HG03175 (cell line): ENCODE results near the gene ARGLU1.

Experiments
- ATAC-seq: cut with Tn5 transposase; IDR thresholded peaks from one replicate; pipeline ENCODE4 v1.9.1; 2021; ENCODE audit warnings: mild to moderate bottlenecking, moderate library complexity; ENCODE audit not compliant: unreplicated experiment

The ARGLU1 gene

DNA sequence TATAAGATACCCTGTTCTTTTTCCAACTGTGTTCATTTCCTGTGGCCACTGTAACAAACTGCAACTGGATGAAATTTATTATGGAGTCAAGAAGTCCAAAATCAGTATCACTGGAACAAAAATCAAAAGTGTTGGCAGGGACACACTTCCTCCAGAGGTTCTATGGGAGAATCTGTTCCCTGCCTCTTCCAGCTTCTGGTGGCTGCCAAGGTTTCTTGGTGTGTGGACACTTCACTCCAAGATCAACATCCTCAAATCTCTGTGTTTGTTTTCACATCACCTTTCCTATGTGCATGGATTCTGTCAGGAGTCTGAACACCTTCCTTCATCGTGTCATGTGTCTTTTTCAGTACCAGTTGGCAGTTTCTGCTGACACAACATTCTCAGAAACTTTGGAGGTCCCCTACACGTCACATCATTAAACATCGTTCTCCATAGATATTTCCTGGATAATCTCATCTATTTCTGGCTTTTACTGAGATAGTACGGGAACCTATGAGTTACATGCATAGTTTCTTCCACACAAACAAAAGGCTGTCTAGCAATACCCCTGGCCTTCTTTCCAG lies 17.3 kb downstream of the ARGLU1 start:
- ATAC-seq: no peak

GRCh38 chr13:106548064-106548696 lies 19.8 kb downstream of the ARGLU1 start:
- no peak for ATAC-seq

DNA sequence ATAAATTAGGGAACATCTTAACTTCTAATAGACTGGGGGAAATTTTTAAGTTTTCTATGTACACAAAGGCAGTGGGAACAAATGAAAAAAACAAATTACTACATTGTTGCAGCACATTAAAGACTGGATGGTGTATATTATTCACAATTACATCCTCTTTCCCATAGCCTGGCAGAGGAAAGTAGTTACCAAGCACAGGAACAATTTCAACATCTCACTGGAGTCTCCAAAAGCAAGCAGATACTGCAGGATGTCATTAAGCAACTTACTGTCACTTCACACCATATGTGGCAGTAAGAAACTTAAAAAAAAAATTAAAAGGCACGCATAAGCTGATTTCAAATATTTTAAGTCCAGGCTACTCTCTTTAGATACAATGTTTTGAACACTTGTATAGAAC lies 26.1 kb downstream of the ARGLU1 start:
- ATAC-seq: no peak

DNA sequence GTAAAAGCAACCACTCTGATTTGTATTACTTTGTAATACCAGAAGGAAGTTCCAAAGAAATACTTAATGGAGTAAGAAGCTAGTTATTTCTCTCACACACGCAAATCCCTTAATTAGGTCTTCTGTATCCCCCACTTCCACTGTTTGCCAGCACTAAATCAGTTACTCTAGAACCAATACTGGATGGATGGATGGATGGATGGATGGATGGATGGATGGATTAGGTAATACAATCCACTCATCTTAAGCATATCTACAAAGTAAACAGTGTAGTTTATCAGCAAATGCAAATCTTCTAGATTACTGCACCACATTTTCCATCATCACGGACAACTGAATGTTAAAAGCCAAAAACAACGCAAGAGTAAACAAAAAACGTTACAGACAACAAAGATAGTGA lies 27.3 kb downstream of the ARGLU1 start:
- ATAC-seq: no peak

DNA sequence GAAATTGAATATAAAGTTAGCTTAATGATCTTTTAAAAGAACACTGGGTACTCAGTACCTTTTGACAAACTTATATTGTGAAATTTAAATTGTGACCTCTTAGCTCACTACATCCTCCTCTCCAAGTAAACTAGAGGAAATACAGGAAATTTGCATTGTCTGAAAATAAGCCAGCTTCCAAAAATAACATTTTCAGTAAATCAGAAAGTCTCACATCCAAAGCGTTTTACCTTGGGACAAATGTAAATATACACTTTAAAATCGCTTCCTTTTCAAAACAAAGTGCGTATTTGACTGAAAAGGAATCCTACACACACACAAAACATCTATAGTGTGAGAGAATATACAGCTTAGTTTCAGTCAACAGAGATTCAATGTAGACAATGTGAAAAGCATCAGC lies 30.4 kb downstream of the ARGLU1 start:
- no peak for ATAC-seq

DNA sequence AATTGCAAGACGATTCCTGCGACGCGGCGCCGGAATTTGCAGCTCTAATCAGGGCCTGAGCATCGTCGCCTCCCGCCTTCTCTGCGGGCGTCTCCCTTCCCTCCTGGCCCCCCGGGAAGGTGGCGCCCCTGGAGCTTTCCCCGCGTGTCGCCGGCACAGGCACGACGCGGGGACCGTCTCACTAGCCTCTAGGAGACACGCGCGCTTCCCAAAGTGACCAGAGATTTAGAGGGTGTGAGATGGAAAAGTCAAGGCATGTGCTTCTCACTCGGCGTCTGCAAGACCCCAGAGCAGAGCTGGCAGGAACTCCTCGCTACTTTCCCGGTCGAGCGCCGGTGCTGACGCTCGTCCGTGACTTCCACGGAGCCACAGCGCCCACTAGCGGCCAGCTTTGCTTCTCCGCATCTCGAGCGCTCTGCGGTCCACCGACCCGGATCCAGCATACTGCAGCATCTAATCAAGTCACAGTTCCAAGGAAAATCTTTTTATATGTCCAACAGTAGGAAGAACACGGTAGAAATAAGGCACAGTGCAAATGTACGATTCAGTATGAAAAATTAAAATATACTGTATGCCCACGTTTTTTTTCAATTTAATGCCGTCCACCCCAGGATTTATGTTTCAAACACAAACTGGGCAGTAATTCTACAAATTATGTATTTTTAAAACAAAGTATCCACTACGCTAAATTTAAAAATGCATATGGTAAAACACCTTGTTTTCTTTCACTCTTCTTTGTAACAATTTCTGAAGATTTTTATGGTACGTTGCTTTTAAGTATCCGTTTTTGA lies 31.5 kb downstream of the ARGLU1 start:
- peak; percentile 43 for ATAC-seq

DNA sequence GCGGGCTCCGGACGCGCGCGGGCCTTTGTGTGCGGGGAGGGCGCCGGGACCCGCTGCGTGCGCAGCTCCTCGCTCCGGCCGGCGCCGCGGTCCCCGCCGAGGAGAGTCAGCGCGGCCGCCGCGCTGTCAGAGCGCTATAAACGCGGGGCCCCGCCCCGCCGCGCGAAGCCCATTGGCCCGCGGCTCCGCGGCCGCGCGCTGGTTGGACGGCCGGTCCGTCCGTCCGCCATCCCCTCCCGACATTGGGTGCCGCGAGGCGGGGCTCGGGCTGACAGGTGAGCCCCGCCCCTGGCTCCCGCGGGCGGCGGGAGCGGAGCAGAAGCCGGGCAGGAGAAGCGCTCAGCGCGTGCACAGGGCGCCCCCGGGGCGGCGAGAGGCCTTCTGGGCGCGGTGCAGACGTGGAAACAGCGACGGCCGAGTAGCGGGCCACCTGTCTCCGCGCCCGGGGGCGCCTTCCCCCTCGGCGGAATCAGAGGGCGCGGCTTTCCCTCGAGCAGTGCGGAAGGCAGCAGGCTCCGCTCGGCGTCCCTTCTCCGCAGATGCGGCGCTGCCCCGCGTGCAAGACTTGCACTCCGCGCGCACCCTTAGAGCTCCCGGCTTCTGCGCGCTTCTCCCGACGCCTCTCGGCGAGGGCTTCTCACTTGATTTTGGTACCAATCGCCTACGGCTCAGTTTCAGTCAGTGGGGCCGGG lies 32.2 kb downstream of the ARGLU1 start, which contains the start of gene EFNB2:
Gene EFNB2 (minus strand): TSS at position 111 of the 692 bp plus-strand sequence. CDS start 698 bp downstream, outside the sequence.
- ATAC-seq: peak; percentile 95

- peak; percentile 21 for ATAC-seq
These were observed 33.0 kb downstream of the ARGLU1 start for GRCh38 chr13:106534639-106535551.

GRCh38 chr13:106533943-106534638 lies 33.8 kb downstream of the ARGLU1 start:
- ATAC-seq: no peak

DNA sequence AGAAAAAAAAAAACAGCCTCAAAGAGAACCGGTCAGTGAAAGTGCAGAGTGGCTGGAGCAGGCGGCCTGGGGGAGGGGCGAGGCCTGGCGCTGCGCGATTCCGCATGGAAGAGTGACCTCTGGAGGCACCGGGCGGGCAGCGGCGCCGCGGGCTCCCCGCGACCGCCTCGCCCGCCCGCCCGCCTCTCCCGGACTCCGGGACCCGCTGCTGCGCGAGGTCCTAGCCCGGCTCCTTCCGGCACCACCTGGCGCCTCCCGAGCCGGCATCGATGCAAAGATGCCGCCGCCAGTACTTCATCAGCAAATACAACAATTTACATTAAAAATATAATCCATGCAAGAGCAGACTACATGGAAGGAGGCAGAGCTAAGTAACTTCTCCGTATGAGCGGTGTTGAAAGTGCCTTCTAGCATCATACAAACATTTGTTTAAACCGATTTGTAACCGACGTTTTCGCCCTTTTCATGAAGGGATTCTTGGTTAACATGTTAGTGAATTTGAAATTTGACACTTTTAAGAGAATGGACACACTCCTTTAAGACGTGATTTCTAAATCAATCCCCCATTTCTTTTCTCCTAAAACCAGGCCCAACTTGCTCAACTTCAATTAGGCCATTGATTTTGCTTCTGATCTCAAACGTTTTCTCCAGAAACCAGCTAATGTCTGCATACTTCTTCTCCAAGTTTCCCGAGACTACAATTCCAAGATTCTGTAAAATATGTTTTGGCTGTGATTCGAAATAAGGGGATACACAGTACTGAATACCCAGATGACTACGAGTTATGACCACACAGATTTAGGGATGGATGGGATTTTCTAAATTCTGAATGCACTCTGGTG lies 34.6 kb downstream of the ARGLU1 start:
- no peak for ATAC-seq

DNA sequence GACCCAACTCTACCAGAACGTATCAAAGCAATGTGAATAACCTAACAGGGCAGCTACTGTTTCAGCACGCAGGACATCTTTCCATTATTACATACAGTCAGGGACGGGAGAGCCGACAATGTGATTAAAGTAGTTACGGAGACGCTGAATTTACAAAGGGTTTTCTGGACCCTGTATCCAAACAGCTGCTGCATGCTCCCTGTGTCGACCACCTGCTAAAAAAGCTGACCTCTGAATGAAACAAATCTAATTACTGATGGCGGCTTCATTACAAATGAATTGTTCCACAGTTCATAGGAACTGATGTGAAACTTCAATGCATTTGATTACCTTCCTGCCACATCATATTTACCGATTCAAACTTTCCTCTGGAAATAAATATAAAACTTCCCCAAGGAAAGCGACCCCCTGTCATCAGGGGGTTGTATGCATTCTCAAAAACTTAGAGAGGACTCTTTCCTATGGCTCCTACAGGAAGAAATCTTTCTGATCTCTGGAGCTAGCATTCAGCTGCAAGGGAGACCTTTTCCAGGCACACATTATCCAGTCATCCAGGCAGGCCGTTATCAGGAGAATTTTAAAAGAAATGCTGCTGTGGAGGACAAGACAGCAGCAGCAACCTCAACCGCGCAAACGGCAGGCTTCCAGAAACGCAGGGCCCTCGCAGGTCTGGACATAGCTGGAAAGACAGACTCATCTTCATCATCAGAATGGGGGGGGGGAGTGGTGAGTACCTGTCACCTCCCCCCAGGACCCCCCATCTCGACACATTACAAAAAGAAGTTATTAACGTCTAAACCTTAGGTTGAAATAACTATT lies 35.6 kb downstream of the ARGLU1 start:
- ATAC-seq: no peak

DNA sequence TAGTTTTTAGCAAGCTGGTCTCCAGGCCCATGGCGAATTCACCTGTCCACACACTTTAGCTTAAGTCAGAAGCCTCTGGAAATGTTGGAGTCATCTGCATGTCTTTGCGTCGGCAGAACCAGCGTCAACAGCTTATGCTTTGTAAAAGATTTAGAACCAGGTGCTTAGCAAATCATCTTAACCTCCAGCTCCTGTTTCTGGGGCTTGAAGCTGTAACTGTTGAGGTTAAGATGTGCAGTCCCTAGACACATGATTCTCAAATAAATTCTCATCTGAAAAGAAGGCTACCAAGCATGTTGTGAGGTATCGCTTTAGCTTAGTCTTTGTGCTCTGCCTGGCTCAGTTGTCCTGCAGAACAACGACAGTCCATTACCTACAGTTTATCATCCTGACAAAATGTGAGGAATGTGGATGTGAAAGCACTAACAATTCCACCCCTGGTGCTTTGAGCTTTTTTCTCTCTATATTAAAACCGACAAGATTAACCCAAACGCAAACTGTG lies 36.9 kb downstream of the ARGLU1 start:
- ATAC-seq: no peak

DNA sequence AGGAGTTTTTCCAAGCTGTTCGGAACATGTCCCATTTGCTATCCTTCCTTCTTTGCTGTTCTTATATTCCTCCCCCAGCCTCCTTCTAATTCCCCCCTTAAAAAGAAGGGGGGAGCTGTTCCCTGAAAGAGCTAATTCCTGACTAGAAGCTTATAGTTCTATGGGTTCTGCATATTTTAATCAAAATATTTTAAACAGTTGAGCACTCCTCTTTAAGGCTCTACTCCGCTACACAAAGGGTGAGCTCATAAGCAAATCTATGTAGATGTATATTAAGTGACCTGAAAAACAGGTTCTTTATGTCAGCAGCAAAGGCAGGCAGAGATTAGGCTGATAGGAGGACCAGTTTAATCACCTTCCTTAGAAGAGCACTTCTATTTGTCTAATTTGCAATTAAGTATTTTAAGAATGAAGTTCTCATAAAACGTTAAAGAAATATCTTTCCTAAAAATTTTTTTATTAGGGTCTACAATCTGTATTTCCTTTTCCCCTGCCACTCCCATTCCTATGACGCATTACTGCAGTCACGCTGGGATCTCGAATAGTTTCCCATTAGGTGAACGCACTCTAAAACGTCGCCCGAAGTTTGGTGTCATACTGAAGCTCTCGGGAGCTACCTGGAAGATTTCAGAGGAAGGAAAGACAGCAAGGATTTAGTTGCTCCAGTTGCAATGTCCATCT lies 37.6 kb downstream of the ARGLU1 start:
- ATAC-seq: no peak

DNA sequence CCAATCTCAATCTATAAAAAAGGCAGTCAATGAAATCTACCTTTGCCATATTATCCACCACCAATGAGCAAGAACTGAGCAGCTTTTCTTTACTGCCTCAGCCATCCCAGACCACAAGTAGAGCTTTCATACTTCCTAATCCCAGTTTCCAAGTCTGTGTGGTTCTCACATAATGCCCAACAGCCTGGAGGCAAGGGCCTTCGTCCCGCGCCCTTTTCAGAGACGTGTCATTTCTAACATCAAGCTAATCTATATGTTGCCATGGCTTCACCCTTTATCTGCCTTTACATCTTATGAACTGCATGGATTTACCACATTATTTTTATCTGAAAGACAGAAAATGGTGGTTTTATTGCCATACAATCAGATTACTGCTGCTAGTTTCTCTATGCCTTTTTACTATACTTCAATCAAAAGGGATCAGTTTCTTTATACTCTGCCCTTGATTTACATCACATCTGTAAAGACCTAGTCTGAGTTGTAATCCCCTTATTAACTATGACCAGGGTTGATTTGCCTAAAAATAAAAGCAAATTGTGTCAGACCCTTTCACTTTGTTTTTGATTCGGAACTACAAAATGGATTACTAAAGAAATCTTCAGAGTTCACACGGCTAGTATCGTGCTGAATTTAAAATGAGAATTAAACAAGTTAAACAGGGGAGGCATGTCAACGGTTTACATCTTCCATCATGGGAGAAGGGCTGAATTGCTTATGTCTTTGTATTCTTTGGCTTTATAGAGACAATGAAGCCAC lies 38.3 kb downstream of the ARGLU1 start:
- ATAC-seq: no peak

DNA sequence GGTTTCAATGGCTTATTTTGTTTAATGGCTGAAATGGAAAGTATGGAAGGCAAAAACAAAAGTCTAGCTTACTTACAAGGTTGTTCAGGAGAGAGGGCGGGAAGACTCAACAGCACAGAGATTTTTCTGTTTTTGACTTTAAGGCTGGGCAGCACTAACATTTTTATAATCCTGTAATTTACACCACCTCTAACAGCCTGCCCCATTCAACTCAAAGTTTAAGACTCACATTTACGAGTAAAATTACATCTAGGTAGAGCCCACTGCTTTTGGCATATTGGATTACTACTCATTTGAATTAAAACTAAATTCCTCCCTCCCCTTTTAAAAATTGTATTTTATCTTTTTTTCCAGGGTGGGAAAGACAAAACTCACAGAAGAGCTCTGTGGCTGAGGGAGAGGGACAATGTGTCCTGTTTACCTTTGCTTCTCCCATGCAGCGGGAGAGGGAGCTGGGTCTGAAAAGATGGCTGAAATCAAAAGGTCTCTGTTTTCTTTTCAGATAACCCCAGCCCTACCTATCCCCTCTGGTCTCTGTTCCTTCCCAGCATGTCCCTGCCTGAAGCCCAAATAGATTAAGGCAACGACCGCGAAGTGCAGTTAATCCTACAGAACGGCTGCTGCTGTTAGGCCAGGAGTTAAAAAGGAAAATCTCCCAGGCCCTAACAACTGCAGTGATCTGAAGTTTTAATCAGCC lies 39.1 kb downstream of the ARGLU1 start:
- ATAC-seq: no peak

DNA sequence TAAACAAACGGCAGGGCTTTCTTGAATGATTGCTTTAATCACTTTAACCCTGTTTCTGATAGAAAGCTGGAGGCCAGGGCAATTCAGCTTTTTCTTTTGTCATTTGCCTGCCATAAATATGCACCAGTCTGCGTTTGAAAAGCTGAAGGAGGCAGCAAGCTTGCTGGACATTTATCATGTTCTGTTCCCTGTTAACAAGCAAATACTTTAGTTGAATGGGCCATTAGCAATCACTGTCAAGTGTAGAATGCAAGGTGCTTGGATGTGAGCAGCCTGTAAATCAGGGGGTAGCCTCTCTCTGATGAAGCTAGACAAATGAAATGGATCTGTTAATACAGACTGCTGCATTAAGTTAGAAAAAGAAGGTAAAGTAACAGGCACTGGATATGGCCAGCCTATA lies 40.1 kb downstream of the ARGLU1 start:
- ATAC-seq: no peak
